Measurements from ENCODE around the gene TTC9B. TPM values are rescaled to one million over a fixed set of nuclear protein-coding genes. Genes with fewer than 3 reads are reported as not detected.

The TTC9B gene
- total and polyA plus RNA-seq, 4 experiments from 2014 or later: not detected

GRCh38 chr19:40225440-40226305, 7.5 kb upstream of the TTC9B start:
- Mint-ChIP-seq H3K4me3 (peak overlapping the region in 7 of 8 donors; percentile 10 to 67 (median 58)), H3K9me3 (peaks cover 0 to 5% (median 2%) of the 10 kb centered on the region in 8 donors), H3K4me1 (peaks cover 12 to 29% (median 15%) of the 10 kb centered on the region in 4 donors), H3K27ac (peak overlapping the region in 3 of 7 donors; percentile 49 to 63 (median 62)), H3K36me3 (peaks cover 0 to 5% of the 10 kb centered on the region in 2 donors), H3K27me3 (peaks cover 29 to 30% of the 10 kb centered on the region in 2 donors)
- Histone ChIP-seq H3K4me3 (ENCODE audit: low read length in 2 of 2) (no peak overlapping the region), H3K9me3 (ENCODE audit: control insufficient read depth in 1 of 2, low read length in 2 of 2) (no peaks in the 10 kb centered on the region), H3K27me3 (ENCODE audit: insufficient read depth, low read length) (peaks cover 23% of the 10 kb centered on the region), H3K4me1 (ENCODE audit: insufficient read depth, low read length) (peaks cover 21% of the 10 kb centered on the region), H3K36me3 (ENCODE audit: insufficient read depth, low read length) (no peaks in the 10 kb centered on the region), H3K27ac (ENCODE audit: low read depth, low read length) (no peak overlapping the region)
- POLR2A ChIA-PET (ENCODE audit: partially characterized antibody): no interaction called here
- intact Hi-C loops (cut with micrococcal nuclease): no loop called here
- CTCF ChIA-PET (ENCODE audit: partially characterized antibody): interaction anchor here (0.5 kb wide), 1 partner anchor 148 kb away, joined by 3 read pairs; no protein-coding TSS in a partner anchor
- no peak for DNase-seq

GRCh38 chr19:40224342-40225150, 6.4 kb upstream of the TTC9B start:
- Histone ChIP-seq H3K27me3 (ENCODE audit: insufficient read depth, low read length) (peaks cover 23% of the 10 kb centered on the region), H3K9me3 (ENCODE audit: control insufficient read depth in 1 of 2, low read length in 2 of 2) (no peaks in the 10 kb centered on the region), H3K4me1 (ENCODE audit: insufficient read depth, low read length) (peaks cover 21% of the 10 kb centered on the region), H3K4me3 (ENCODE audit: low read length in 2 of 2) (no peak overlapping the region), H3K27ac (ENCODE audit: low read depth, low read length) (no peak overlapping the region), H3K36me3 (ENCODE audit: insufficient read depth, low read length) (no peaks in the 10 kb centered on the region)
- peaks cover 12 to 28% (median 15%) of the 10 kb centered on the region in 4 donors for H3K4me1 Mint-ChIP-seq
- H3K27ac Mint-ChIP-seq: peak overlapping the region in 1 of 7 donors; percentile 54
- H3K27me3 Mint-ChIP-seq: peaks cover 37 to 38% of the 10 kb centered on the region in 2 donors
- POLR2A ChIA-PET (ENCODE audit: partially characterized antibody): no interaction called here
- peaks cover 0 to 5% (median 2%) of the 10 kb centered on the region in 8 donors for H3K9me3 Mint-ChIP-seq
- no peak for DNase-seq
- CTCF ChIA-PET (ENCODE audit: partially characterized antibody): interaction anchor here (0.5 kb wide), 1 partner anchor 149 kb away, joined by 3 read pairs; no protein-coding TSS in a partner anchor
- intact Hi-C loops (cut with micrococcal nuclease): no loop called here
- peak overlapping the region in 1 of 8 donors; percentile 50 for H3K4me3 Mint-ChIP-seq
- peaks cover 0 to 5% of the 10 kb centered on the region in 2 donors for H3K36me3 Mint-ChIP-seq

GRCh38 chr19:40223135-40223822, 5.1 kb upstream of the TTC9B start:
- H3K27ac Mint-ChIP-seq: no peak overlapping the region
- Histone ChIP-seq H3K9me3 (ENCODE audit: control insufficient read depth in 1 of 2, low read length in 2 of 2) (no peaks in the 10 kb centered on the region), H3K27me3 (ENCODE audit: insufficient read depth, low read length) (peaks cover 28% of the 10 kb centered on the region), H3K4me1 (ENCODE audit: insufficient read depth, low read length) (peaks cover 21% of the 10 kb centered on the region), H3K4me3 (ENCODE audit: low read length in 2 of 2) (no peak overlapping the region), H3K36me3 (ENCODE audit: insufficient read depth, low read length) (no peaks in the 10 kb centered on the region), H3K27ac (ENCODE audit: low read depth, low read length) (no peak overlapping the region)
- ChIA-PET CTCF (ENCODE audit: partially characterized antibody) (interaction anchor here (1.6 kb wide), 1 partner anchor 83 kb away, joined by 3 read pairs; no protein-coding TSS in a partner anchor), POLR2A (ENCODE audit: partially characterized antibody) (no interaction called here)
- H3K36me3 Mint-ChIP-seq: peaks cover 0 to 5% of the 10 kb centered on the region in 2 donors
- peaks cover 13 to 26% (median 15%) of the 10 kb centered on the region in 4 donors for H3K4me1 Mint-ChIP-seq
- H3K4me3 Mint-ChIP-seq: peak overlapping the region in 1 of 8 donors; percentile 73
- DNase-seq: peak; percentile 26 to 54 (median 38)
- intact Hi-C loops (cut with micrococcal nuclease): no loop called here
- peaks cover 44 to 46% of the 10 kb centered on the region in 2 donors for H3K27me3 Mint-ChIP-seq
- H3K9me3 Mint-ChIP-seq: peaks cover 0 to 5% (median 2%) of the 10 kb centered on the region in 8 donors

- H3K27me3 Mint-ChIP-seq: peaks cover 46 to 47% of the 10 kb centered on the region in 2 donors
- ChIA-PET CTCF (ENCODE audit: partially characterized antibody) (interaction anchor here (2.4 kb wide), 1 partner anchor 82 kb away, joined by 12 read pairs; no protein-coding TSS in a partner anchor), POLR2A (ENCODE audit: partially characterized antibody) (no interaction called here)
- peak; percentile 80 to 84 (median 82) for DNase-seq
- Histone ChIP-seq H3K27me3 (ENCODE audit: insufficient read depth, low read length) (peaks cover 35% of the 10 kb centered on the region), H3K36me3 (ENCODE audit: insufficient read depth, low read length) (no peaks in the 10 kb centered on the region), H3K27ac (ENCODE audit: low read depth, low read length) (no peak overlapping the region), H3K9me3 (ENCODE audit: control insufficient read depth in 1 of 2, low read length in 2 of 2) (no peaks in the 10 kb centered on the region), H3K4me3 (ENCODE audit: low read length in 2 of 2) (no peak overlapping the region), H3K4me1 (ENCODE audit: insufficient read depth, low read length) (peaks cover 27% of the 10 kb centered on the region)
- H3K9me3 Mint-ChIP-seq: peaks cover 0 to 5% (median 2%) of the 10 kb centered on the region in 8 donors
- intact Hi-C loops (cut with micrococcal nuclease): loop anchor here (1.0 kb wide), 2 partner anchors 78 to 83 kb away; no protein-coding TSS in a partner anchor
- peaks cover 0 to 5% of the 10 kb centered on the region in 2 donors for H3K36me3 Mint-ChIP-seq
- peak overlapping the region; percentile 3 to 86 (median 14) for H3K4me3 Mint-ChIP-seq
- H3K4me1 Mint-ChIP-seq: peaks cover 13 to 22% (median 15%) of the 10 kb centered on the region in 4 donors
- H3K27ac Mint-ChIP-seq: peak overlapping the region in 6 of 7 donors; percentile 19 to 92 (median 58)
These were observed 3.9 kb upstream of the TTC9B start for GRCh38 chr19:40221858-40222619.

GRCh38 chr19:40220674-40221073, 2.5 kb upstream of the TTC9B start:
- intact Hi-C loops (cut with micrococcal nuclease): no loop called here
- H3K27me3 ChIP-seq (ENCODE audit: insufficient read depth, low read length): peaks cover 38% of the 10 kb centered on the region
- peaks cover 47 to 48% of the 10 kb centered on the region in 2 donors for H3K27me3 Mint-ChIP-seq

GRCh38 chr19:40219721-40220276, 1.6 kb upstream of the TTC9B start:
- no peak for DNase-seq
- Mint-ChIP-seq H3K27me3 (peaks cover 40 to 42% of the 10 kb centered on the region in 2 donors), H3K27ac (peak overlapping the region in 1 of 7 donors; percentile 31), H3K4me3 (no peak overlapping the region), H3K4me1 (peaks cover 7 to 15% (median 10%) of the 10 kb centered on the region in 4 donors), H3K9me3 (peaks cover 0 to 3% (median 2%) of the 10 kb centered on the region in 8 donors), H3K36me3 (no peaks in the 10 kb centered on the region)
- Histone ChIP-seq H3K27ac (ENCODE audit: low read depth, low read length) (no peak overlapping the region), H3K9me3 (ENCODE audit: control insufficient read depth in 1 of 2, low read length in 2 of 2) (no peaks in the 10 kb centered on the region), H3K36me3 (ENCODE audit: insufficient read depth, low read length) (no peaks in the 10 kb centered on the region), H3K4me1 (ENCODE audit: insufficient read depth, low read length) (peaks cover 20% of the 10 kb centered on the region), H3K27me3 (ENCODE audit: insufficient read depth, low read length) (peaks cover 33% of the 10 kb centered on the region), H3K4me3 (ENCODE audit: low read length in 2 of 2) (no peak overlapping the region)
- intact Hi-C loops (cut with micrococcal nuclease): no loop called here
- ChIA-PET POLR2A (ENCODE audit: partially characterized antibody) (no interaction called here), CTCF (ENCODE audit: partially characterized antibody) (interaction anchor here (1.0 to 2.4 kb wide), 4 partner anchors 14 to 80 kb away, joined by 3 to 12 read pairs (median 4); no protein-coding TSS in a partner anchor)

More at GRCh38 chr19:40220674-40221073, 2.5 kb upstream of the TTC9B start:
- no peak overlapping the region for H3K27ac Mint-ChIP-seq
- ChIA-PET CTCF (ENCODE audit: partially characterized antibody) (interaction anchor here (1.0 to 2.4 kb wide), 5 partner anchors 15 to 81 kb away, joined by 3 to 12 read pairs (median 4); no protein-coding TSS in a partner anchor), POLR2A (ENCODE audit: partially characterized antibody) (no interaction called here)
- no peak overlapping the region for H3K4me3 Mint-ChIP-seq
- Histone ChIP-seq H3K4me1 (ENCODE audit: insufficient read depth, low read length) (peaks cover 22% of the 10 kb centered on the region), H3K4me3 (ENCODE audit: low read length in 2 of 2) (no peak overlapping the region), H3K9me3 (ENCODE audit: control insufficient read depth in 1 of 2, low read length in 2 of 2) (no peaks in the 10 kb centered on the region), H3K27ac (ENCODE audit: low read depth, low read length) (no peak overlapping the region), H3K36me3 (ENCODE audit: insufficient read depth, low read length) (no peaks in the 10 kb centered on the region)
- peaks cover 0 to 5% of the 10 kb centered on the region in 2 donors for H3K36me3 Mint-ChIP-seq
- H3K4me1 Mint-ChIP-seq: peaks cover 10 to 20% (median 15%) of the 10 kb centered on the region in 4 donors
- H3K9me3 Mint-ChIP-seq: peaks cover 0 to 5% (median 2%) of the 10 kb centered on the region in 8 donors
- DNase-seq: no peak
